Jurkat, Clone E6-1 (cell line): ENCODE data around the gene FAM228A.
A peak's percentile ranks its signal among the peaks of the same experiment; 100 is the strongest.
"Not testable (repeated sequence)": the region's sequence is repeated elsewhere in the genome, so short reads cannot be mapped to it uniquely, and the experiment has no call there.

Experiments
- DNase-seq: peaks from one replicate; pipeline ENCODE4 v3.0.0-alpha.2; 2011; ENCODE audit warnings: low read depth, low spot score
- H3K4me3 ChIP-seq: 2 replicates; pipeline ENCODE4 v1.5.1; 2011; ENCODE audit warnings: mild to moderate bottlenecking, low read length, control low read depth, moderate library complexity

FAM228A gene

DNA sequence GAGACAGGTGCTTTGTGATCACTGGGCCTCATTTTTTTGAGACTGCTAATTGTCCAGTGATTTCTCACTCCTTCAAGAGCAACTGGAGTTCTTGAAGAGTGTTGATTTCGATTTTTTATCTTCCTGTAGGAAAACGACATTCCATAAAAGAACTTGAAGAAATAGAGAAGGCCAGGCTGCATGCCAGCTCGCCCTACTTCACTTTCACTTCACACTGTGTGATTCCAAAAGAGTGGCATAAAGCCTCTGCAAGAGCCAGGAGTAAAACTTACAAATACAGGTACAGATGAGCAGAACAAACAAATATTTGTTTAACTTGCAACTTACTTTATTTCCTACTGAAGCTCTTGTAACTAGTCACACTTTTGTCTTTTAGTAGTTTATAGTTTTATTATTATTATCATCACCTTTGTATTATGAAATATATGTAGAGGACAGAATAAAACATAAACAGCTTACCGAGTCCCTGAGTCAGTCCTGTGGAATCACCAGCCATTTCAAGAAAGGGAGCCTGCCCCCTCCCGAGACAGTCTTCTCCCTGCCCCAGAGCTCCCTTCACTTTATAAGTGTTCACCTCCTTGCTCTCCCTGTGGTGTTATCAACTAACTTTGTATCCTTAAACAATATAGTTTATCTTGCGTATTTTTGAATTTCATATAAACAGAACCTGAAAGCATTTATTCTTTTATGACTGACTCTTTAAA lies 8.7 kb downstream of the FAM228A start:
- H3K4me3 ChIP-seq: no peak overlapping the region
- DNase-seq: no peak

DNA sequence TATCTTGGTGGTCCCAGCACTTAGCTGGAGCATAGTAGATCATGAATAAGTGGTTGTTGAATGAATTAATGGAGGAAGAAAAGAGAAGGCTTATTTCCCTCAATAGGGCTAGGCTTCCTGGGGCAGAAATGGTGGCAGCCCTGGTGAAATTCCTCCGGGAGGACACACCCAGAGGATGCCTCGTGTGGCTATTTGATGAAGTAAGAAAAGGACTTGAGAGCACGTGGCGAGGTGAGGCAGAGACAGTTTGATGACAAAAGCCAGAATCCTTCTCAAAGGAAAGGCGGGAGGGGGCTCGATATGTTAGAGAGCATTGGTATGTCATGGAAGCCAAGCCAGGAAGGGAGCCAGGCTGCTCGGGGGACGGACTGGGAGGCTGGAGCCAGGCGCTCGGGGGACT lies 14.7 kb downstream of the FAM228A start:
- no peak for DNase-seq
- no peak overlapping the region for H3K4me3 ChIP-seq

DNA sequence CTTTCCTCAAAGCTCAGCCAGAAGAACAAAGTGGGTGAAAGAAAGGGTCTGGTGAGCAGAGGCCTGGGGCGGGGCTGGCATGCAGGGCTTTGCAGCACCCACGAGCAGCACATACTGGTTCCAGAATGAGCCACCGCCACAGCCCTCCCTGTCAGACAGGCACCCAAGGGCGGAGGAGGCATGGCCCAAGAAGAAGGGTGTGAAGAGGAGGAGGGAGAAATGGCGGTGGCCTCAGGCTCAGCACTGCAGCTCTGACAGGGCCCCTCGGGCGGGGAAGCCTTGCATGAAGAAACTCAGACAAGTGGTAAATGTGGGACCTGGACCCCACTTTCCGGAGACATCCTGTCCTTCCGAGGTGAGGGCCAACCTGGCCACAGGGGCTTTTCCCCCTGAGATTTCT lies 15.7 kb downstream of the FAM228A start:
- no peak for DNase-seq
- no peak overlapping the region for H3K4me3 ChIP-seq

DNA sequence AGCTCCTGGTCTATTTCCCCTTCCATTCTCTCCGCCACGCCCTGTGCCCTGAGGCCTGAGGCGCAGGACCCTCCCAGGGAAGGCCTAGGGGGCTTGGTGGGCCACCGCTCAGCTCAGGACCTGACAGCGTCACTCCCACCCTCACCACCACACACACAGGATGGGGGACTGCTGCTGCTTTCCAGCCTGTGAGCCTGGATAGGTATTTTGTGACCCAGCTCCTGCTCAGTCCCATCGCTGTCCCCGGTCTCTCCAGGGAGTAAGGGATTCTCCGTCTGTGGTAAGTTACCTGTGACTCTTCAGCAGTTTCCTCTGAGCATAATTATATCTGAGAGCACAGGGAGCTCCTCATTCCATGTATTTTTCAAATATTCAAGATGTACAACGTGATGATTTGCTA lies 16.3 kb downstream of the FAM228A start:
- no peak for DNase-seq
- no peak overlapping the region for H3K4me3 ChIP-seq

DNA sequence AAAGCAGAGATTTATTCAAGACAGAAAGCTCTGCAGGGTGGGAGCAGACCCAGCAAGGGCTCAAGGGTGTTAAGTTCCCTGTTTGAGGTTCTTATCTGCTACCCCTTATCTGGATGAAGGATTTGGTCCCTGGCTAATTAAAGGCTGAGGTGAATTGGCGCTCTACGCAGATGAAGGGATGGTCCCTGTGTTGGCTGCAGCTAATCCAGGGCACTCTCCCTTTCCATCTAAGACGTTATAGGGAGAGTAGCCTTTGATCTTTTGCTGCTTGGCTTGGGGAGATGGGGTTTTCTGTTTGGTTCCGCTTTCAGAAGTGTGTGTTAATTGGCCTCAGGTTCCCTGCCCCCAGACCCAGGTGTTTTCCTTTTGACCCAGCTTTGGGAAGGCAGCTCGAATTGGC lies 17.0 kb downstream of the FAM228A start:
- DNase-seq: no peak
- no peak overlapping the region for H3K4me3 ChIP-seq

DNA sequence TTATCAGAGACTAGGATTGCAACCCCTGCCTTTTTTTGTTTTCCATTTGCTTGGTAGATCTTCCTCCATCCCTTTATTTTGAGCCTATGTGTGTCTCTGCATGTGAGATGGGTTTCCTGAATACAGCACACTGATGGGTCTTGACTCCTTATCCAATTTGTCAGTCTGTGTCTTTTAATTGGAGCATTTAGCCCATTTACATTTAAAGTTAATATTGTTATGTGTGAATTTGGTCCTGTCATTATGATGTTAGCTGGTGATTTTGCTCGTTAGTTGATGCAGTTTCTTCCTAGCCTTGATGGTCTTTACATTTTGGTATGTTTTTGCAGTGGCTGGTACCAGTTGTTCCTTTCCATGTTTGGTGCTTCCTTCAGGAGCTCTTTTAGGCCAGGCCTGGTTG lies 22.4 kb downstream of the FAM228A start:
- not testable (repeated sequence) for DNase-seq, H3K4me3 ChIP-seq

DNA sequence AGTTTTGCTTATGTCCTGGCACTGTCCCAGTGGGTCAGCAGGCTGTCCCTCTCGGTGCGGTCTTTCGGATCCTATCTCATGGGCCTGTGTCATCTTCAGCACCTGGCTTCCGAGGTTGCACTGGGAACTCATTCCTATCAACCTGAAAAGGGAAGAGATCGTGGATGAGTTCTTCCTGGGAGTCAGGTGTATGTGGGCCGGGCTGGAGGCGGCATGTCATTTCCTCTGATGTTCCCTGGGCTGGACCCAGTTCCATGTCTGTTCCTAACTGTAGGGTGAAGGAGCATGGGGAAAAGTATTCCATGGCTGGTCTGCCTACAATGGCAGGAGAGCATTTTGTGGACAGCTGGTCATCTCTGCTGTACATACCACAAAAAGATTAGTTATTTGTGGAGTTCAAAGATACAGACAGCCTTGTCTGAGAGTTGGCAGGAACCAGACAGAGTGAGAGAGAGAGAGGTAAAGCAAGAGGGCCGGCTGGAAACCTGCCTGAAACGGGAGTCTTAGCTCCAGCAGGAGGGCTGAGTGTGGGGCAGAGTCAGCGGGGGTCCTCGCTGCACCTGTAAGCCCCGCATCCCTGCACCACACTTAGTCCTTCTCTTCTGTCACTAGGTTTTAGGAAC lies 25.2 kb downstream of the FAM228A start:
- no peak for DNase-seq
- no peak overlapping the region for H3K4me3 ChIP-seq

DNA sequence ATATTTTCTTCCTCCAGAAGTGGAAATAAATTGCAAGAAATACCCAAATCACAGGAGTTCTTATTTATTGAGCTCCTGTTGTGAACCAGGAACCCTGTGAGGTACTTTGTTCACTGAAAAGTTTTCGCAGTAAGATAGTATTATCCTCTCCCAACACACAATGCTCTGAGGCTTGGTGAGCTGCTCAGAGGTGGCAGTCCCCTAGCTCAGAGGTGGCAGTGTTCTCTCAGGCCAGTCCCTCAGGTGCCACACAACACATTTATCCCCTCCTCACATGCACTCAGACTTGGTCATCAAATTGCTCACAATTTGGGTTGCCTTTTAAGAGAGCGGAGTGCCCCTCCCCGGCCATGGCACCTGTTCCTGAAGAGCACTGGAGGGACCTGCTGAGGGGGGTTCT lies 25.9 kb downstream of the FAM228A start:
- DNase-seq: no peak
- H3K4me3 ChIP-seq: no peak overlapping the region

DNA sequence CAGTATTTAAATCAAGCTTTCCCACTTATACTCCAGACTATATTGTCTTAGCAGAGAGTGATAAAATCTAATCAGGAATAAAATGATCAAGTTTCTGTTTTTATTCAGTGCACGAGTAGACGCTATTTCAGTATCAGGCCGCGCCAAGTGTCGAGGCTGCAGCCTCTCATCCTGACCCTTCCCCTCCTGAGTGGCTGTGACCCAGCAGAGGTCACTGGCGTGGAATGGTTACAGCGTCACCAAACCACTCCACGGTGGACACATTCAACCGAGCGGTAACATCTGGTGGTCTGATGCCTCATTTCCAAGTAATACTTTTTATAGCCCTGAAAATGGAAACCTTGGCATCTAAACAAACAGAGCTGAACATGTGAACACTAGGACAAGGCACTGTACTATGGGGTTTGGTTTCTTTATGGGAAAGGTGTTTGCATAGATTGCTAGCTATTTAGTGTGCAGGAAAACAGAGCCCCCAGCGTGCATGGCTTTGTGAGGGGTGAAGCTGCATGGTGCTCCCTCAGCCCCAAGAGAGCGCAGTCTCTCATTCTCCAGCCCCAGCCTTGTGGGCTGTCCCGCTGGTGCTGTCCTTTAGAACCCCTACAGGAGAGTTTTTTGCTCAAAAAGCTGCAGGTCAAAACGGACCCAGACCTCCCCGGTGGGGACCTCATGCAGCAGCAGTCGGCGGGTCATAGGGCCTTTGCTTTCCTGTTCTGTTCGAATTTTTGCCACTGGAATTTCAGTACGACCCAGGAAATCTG lies 28.4 kb downstream of the FAM228A start:
- no peak overlapping the region for H3K4me3 ChIP-seq
- DNase-seq: no peak

DNA sequence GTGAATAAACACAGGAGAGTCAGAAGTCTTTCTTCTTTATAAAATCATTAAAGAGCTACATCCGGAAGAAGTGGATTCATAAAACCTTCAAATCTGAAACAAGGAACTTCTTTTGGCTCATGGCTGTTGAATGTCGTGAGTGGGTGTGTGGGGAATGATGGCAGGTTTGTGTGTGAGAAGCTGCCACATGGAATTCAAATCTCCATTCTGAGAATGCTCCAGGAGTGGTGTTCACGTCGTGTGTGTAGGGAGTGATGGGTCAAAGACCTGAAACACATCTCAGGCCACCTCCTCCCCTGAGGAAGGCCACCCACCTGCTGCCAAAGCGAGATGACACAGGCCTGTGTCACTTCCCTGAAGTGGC lies 28.9 kb downstream of the FAM228A start:
- no peak for DNase-seq
- no peak overlapping the region for H3K4me3 ChIP-seq

DNA sequence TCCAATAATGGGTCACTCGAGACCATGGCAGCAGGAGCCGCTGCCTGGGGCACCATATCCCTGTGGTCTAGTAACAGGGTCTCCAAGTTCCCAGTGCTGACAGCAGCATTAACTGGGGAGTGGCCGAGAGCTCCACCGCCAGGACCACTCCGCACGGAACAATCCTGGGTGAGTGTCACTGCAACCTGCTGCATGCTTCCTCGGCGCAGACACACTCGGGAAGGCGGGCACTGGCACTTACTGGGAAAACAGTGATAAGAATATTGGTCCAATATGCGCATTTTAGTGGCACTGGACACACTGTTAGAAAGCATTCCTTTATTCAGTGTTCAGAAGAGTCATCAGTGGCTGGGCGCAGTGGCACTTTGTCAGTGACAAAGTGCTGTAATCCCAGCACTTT lies 29.7 kb downstream of the FAM228A start:
- no peak overlapping the region for H3K4me3 ChIP-seq
- no peak for DNase-seq

DNA sequence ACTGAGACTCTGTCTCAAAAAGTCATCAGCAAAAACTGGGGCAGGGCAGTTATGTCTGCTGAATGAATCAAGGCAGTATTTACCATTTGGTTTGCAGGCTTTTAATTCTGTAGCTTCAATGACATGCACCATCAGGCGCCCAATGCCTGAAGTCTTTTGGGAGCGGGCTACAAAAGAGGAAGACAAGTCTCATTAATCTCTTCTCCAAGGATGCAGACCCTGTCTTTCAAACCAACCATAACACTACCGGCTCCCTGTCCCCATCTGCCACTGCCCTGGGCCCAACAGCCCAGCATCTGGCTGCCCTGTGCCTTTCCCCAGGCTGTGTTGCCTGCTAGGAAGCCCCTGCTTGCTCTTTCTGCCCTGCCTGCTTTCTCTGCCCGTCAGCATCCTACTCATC lies 30.3 kb downstream of the FAM228A start:
- H3K4me3 ChIP-seq: no peak overlapping the region

DNA sequence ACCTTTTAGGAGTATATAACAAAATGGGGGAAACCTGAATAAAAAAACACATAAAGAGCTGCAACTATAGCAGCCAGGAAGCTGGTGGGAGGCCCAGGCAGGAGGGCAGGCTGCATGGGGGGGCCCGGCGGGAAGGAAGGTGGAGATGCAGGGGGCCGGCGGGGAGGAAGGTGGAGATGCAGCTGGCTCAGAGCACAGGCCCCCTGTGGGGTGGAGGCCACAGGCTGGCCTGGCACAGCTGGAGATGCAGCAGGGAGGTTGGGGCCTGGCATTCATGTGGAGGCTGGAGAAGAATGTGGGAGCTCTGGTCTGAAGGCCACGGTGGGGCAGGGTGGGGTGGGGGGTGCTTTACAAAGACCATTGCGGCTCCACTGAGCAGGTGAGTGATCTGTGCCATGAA lies 31.4 kb downstream of the FAM228A start:
- H3K4me3 ChIP-seq: no peak overlapping the region
- DNase-seq: peak; percentile 4

More for the DNA sequence above, 30.3 kb downstream of the FAM228A start:
- no peak for DNase-seq

DNA sequence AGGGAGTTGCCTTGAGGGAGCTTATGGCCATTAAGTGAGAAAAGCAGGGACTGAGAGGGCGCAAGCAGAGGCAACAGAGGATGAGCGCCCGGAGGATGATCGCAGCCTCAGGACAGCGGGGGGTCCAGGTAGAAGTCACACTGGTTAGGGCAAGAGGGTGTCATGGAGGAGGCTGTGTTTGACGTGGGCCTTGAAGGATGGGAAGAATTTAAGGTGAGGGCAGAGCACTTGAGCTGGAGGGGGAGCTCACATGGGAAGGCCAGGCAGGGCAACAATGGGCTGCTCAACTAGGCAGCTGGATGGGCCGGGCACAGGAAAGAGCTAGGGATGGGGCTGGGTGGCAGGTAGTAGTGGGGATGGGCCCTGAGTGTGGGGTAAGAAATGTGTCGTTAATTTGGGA lies 31.9 kb downstream of the FAM228A start:
- DNase-seq: no peak
- no peak overlapping the region for H3K4me3 ChIP-seq

DNA sequence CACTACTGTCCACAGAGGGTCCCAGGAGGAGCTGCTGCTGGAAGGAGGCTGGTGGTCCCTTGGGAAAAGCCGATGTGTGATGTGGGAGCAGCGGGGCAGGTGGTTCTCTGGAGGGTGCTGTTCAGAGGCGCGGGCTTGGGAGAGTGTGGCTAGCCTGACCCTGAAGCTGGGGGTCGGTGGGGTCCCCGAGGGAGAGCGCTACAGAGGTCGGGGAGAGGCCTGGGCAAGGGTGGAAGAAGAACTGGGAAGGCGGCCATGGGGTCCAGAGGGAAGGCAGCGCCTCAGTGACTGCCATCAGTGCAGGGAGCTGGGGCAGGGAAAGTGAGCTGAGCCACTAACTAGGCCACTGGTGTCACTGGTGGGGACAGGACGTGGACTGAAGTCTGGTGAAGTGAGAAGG lies 32.5 kb downstream of the FAM228A start:
- no peak overlapping the region for H3K4me3 ChIP-seq
- DNase-seq: no peak

DNA sequence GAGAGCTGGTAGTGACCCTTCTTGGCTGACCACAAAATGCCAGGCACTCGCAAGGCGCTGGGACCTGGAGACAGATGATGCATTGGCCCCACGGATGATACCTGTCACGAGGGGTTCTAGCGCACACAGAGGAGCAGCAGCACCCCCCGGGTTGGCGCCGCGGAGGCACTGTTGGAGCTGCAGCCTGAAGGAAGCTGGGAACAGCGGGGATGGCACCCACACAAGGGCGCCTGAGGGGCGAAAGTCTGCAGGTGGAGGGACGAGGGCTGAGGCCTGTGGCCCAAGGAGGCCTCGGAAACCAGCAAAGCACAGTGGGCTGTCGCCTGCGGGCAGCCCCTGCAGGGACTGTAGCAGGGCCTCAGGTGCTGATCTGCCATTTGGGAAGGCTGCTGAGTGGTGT lies 33.6 kb downstream of the FAM228A start:
- no peak overlapping the region for H3K4me3 ChIP-seq
- no peak for DNase-seq

DNA sequence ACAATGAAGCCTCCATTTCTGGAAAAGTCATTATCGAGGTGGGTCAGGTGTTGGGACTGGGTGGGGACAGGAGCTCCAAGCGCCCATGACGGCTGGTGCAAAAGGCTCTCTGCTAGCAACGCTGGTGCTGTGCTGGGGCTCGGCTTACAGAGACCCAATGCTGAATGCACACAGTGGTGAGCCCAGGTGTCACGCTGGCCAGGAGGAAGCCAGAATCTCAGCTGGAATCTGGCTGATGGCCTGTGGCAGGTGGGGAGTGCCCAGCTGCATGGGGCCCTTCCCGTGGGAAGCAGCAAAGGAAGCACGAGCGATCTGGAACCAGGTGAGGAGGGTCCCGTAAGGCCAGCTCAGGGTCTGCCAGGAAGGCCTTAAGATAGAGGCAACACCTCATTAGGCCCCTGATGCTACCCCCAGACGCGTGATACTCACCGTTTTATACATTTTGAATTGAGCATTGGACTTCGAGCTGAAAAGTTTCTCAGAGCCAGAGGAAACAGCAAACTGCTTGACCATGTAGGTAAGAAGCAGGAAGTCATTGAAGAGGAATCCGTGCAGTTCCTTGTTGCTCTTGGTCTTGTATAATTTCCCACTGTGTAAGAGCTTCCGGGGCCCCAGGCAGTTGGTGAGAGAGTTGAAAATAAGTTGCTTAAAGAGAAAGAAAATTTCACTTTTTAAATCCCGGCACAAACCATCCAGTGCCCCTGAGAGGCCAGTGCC lies 34.7 kb downstream of the FAM228A start:
- H3K4me3 ChIP-seq: no peak overlapping the region
- DNase-seq: no peak

DNA sequence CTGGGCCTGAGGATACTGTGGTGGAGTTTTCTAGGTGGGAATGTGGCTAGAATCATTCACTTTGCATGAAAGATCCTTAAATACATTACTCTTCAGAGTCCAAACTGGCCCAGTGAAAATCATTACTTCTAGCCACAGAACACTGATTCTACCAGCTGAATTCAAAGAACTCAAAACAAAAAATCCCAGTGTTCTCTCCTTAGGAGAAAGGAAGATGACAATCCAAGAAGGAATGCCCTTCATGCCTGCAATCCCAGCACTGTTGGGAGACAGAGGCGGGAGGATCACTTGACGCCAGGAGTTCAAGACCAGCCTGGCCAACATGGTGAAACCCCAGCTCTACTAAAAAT lies 35.2 kb downstream of the FAM228A start:
- DNase-seq: no peak
- no peak overlapping the region for H3K4me3 ChIP-seq

DNA sequence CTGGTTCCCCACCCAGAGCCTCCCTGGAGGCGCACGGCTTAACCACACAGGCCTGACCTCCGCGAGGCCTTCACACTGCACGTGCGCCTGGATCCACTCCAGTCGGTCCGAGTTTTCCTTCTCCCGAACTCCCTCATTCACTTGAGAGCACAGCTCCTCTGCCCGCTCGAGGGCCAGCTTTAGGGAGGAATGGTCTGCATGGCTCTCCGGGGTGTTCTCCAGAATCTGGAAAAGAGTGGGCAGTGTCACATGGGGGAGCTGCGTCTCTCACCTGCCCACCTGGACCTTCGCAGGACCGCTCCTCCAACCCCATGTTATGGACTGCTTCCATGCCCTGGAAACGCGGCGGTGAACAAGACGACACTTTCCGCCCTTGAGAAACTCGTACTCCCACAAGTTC lies 35.9 kb downstream of the FAM228A start:
- no peak overlapping the region for H3K4me3 ChIP-seq
- DNase-seq: no peak

DNA sequence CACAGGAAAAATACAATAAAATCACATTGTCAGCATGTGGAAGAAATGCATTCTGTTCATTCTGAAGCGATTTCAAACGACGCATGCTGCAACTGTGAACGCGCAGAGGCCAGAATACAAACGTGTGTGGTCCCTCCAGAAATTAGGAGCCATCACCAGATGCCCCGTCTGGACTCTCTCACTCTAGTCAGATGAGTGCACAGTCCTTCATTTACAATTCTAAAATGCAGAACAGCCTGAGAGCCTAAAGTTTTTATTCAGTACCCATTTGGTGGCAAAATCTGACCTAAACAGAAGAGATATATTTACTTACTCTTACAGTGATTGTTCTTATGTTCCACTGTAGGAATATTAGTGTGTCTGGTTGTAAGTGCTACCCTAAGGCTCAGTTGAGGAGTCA lies 36.6 kb downstream of the FAM228A start:
- DNase-seq: no peak
- no peak overlapping the region for H3K4me3 ChIP-seq
